B cell (primary cell): ENCODE data around the gene THSD7B. TPM values are rescaled to one million over a fixed set of nuclear protein-coding genes. Genes with fewer than 3 reads are reported as not detected.

ENCODE experiments used
- ATAC-seq: fragments of 200-7000 bp; cut with Tn5 transposase; one replicate; pipeline ENCODE4 v1.10.0; 2021; ENCODE audit warnings: low read depth, mild to moderate bottlenecking, moderate number of reproducible peaks, moderate library complexity
- CTCF ChIA-PET: fragments of 350-600 bp; sonication (Branson Sonifier 250); formaldehyde crosslinking; loops from one replicate; lab custom pipeline; 2021; ENCODE audit warnings: antibody characterized with exemption, inconsistent platforms; lab: Charles Lee
- POLR2A ChIA-PET: fragments of 350-600 bp; sonication (Branson Sonifier 250); formaldehyde crosslinking; loops from one replicate; lab custom pipeline; 2021; ENCODE audit warnings: antibody characterized with exemption; lab: Charles Lee
- DNase-seq: peaks from one replicate; pipeline ENCODE4 v3.0.0; 2013
- H2AFZ ChIP-seq: 2 replicates; pipeline ENCODE4 v1.6.1; 2012; ENCODE audit warnings: mild to moderate bottlenecking, low read depth, low read length; ENCODE audit not compliant: insufficient read depth, poor library complexity, severe bottlenecking
- H3K27ac ChIP-seq, 2 donors: 1 replicate in 1 of 2; 2 replicates in 1 of 2; pipeline ENCODE4 v1.5.1; 2012 to 2013; ENCODE audit warnings: low read length in 2 of 2, mild to moderate bottlenecking in 2 of 2, moderate library complexity in 1 of 2
- H3K27me3 ChIP-seq, 4 experiments: fragments of 200-600 bp in 1 of 4; sonication (generic) in 1 of 4; replicated peaks in 1 of 4; 1 replicate in 2 of 4; 2 replicates in 2 of 4; pipeline versions ENCODE4 v1.6.1 to v1.7.0; 2013 to 2016; ENCODE audit warnings: low read length in 3 of 4, mild to moderate bottlenecking in 2 of 4, mixed read lengths in 1 of 4, moderate library complexity in 1 of 4; ENCODE audit not compliant: insufficient read depth in 4 of 4, control insufficient read depth in 3 of 4; ENCODE audit errors: control extremely low read depth in 1 of 4
- H3K36me3 ChIP-seq, 2 experiments: replicated peaks in 1 of 2; 1 replicate in 1 of 2; 2 replicates in 1 of 2; pipeline versions ENCODE4 v1.6.1 to v1.7.1; 2013; ENCODE audit warnings: low read length in 1 of 2; ENCODE audit not compliant: insufficient read depth in 2 of 2, control insufficient read depth in 1 of 2; ENCODE audit errors: control extremely low read depth in 1 of 2, extremely low read depth in 1 of 2
- H3K4me1 ChIP-seq, 2 donors: fragments of 200-600 bp in 1 of 2; sonication (generic) in 1 of 2; 1 replicate in 1 of 2; 2 replicates in 1 of 2; pipeline versions ENCODE4 v1.5.1 to v1.6.1; 2013 to 2017; ENCODE audit warnings: low read length in 2 of 2; ENCODE audit not compliant: control insufficient read depth in 2 of 2, insufficient read depth in 2 of 2
- H3K4me2 ChIP-seq: replicated peaks from 2 replicates; pipeline ENCODE3; 2012; ENCODE audit warnings: mild to moderate bottlenecking, low read depth, low read length; ENCODE audit not compliant: poor library complexity, severe bottlenecking
- H3K4me3 ChIP-seq, 5 experiments: fragments of 200-600 bp in 1 of 5; sonication (generic) in 1 of 5; 1 replicate in 3 of 5; 2 replicates in 2 of 5; pipeline versions ENCODE4 v1.5.1 to v1.7.0; 2011 to 2016; ENCODE audit warnings: low read length in 4 of 5, mild to moderate bottlenecking in 4 of 5, low read depth in 2 of 5, control low read depth in 1 of 5, moderate library complexity in 1 of 5; ENCODE audit not compliant: insufficient read depth in 1 of 5; ENCODE audit errors: control extremely low read depth in 1 of 5, extremely low read depth in 1 of 5
- H3K79me2 ChIP-seq: fragments of 200-600 bp; sonication (generic); one replicate; pipeline ENCODE4 v1.6.0; 2016; ENCODE audit warnings: low read length; ENCODE audit not compliant: control insufficient read depth, insufficient read depth
- H3K9ac ChIP-seq: fragments of 200-600 bp; sonication (generic); 2 replicates; pipeline ENCODE4 v1.6.1; 2017; ENCODE audit warnings: mild to moderate bottlenecking, low read length, moderate library complexity
- H3K9me3 ChIP-seq, 3 donors: one replicate each; pipeline versions ENCODE4 v1.6.1 to v1.7.1; 2013; ENCODE audit warnings: low read length in 2 of 3; ENCODE audit not compliant: control insufficient read depth in 2 of 3, insufficient read depth in 1 of 3; ENCODE audit errors: control extremely low read depth in 1 of 3
- H4K20me1 ChIP-seq: 2 replicates; pipeline ENCODE4 v1.6.0; 2012; ENCODE audit warnings: mild to moderate bottlenecking, low read length; ENCODE audit not compliant: insufficient read depth, control insufficient read depth, poor library complexity, severe bottlenecking
- H3K27ac Mint-ChIP-seq: one replicate; pipeline ENCODE4 v1.8.0; 2021; ENCODE audit warnings: mixed read lengths
- H3K27me3 Mint-ChIP-seq: one replicate; pipeline ENCODE4 v1.8.0; 2021; ENCODE audit warnings: mixed read lengths
- H3K4me1 Mint-ChIP-seq: one replicate; pipeline ENCODE4 v1.8.0; 2021; ENCODE audit warnings: mixed read lengths
- H3K4me3 Mint-ChIP-seq: one replicate; pipeline ENCODE4 v1.8.0; 2021; ENCODE audit warnings: mixed read lengths
- H3K9me3 Mint-ChIP-seq: one replicate; pipeline ENCODE4 v1.8.0; 2022; ENCODE audit warnings: mixed read lengths; ENCODE audit not compliant: insufficient read depth
- CTCF ChIP-seq: fragments of 200-600 bp; IDR thresholded peaks from one replicate; pipeline ENCODE4 v1.8.0; 2022; ENCODE audit warnings: antibody characterized with exemption, mild to moderate bottlenecking
- EZH2 ChIP-seq: IDR thresholded peaks from 2 replicates; pipeline ENCODE4 v1.6.1; 2012; ENCODE audit warnings: borderline replicate concordance, low read depth, mild to moderate bottlenecking, moderate library complexity, low read length; ENCODE audit not compliant: insufficient read depth, poor library complexity, severe bottlenecking
- WGBS: methylation state at CpG from one replicate; pipeline ENCODE4 v1.1.5; 2013; ENCODE audit warnings: missing lambda C conversion rate; ENCODE audit not compliant: insufficient coverage; 5-methylcytosine and 5-hydroxymethylcytosine counted together
- intact Hi-C: fragments of 100-400 bp; cut with micrococcal nuclease; formaldehyde crosslinking; loops from one replicate; pipeline ENCODE4 v1.10.0; 2022
- polyA plus RNA-seq: library from polyadenylated mRNA; depleted of rRNA; stranded (reverse); fragments of >200 nt; gene quantifications from 2 replicates; pipeline ENCODE4 v1.2.3, GENCODE V29; 2012
- total RNA-seq, 2 donors: library from RNA; stranded (reverse); fragments of 120-200 nt in 1 of 2; gene quantifications; 1 replicate in 1 of 2; 2 replicates in 1 of 2; pipeline versions ENCODE4 v1.2.3 to v1.2.4, GENCODE V29; 2013 to 2022

The THSD7B gene
- total and polyA plus RNA-seq, 2 donors (not counting 1 experiment from before 2014, with no cell fraction given): 0.76 TPM; not detected in 1

- no peaks in the 10 kb centered on the region for H3K4me1 Mint-ChIP-seq
- CTCF ChIA-PET: no interaction called here
Measured at GRCh38 chr2:137444970-137445369, 679.6 kb downstream of the THSD7B start.

GRCh38 chr2:137449454-137449853 is 684.1 kb downstream of the THSD7B start:
- Mint-ChIP-seq H3K4me3 (no peak overlapping the region), H3K4me1 (no peaks in the 10 kb centered on the region), H3K27me3 (no peaks in the 10 kb centered on the region), H3K9me3 (peaks cover 2% of the 10 kb centered on the region), H3K27ac (no peak overlapping the region)
- H2AFZ ChIP-seq: no peak overlapping the region
- H3K27me3 ChIP-seq: no peaks in the 10 kb centered on the region
- peaks cover 0 to 2% (median 0%) of the 10 kb centered on the region in 3 donors for H3K9me3 ChIP-seq
- no peaks in the 10 kb centered on the region for H3K79me2 ChIP-seq
- DNase-seq (no peak), ATAC-seq (no peak)
- no peak overlapping the region for H3K27ac ChIP-seq
- H3K9ac ChIP-seq: no peak overlapping the region
- no peak overlapping the region for H3K4me2 ChIP-seq
- no peak for TF ChIP-seq EZH2
- TF ChIP-seq CTCF: no peak
- no peak overlapping the region for H3K4me3 ChIP-seq
- no peaks in the 10 kb centered on the region for H3K36me3 ChIP-seq
- POLR2A ChIA-PET: no interaction called here
- intact Hi-C loops: no loop called here
- CTCF ChIA-PET: no interaction called here
- H4K20me1 ChIP-seq: no peaks in the 10 kb centered on the region
- H3K4me1 ChIP-seq: no peaks in the 10 kb centered on the region

More at GRCh38 chr2:137444970-137445369, 679.6 kb downstream of the THSD7B start:
- ATAC-seq (no peak), DNase-seq (no peak)
- no peaks in the 10 kb centered on the region for H3K4me1 ChIP-seq
- H4K20me1 ChIP-seq: no peaks in the 10 kb centered on the region
- no peaks in the 10 kb centered on the region for H3K36me3 ChIP-seq
- no peak overlapping the region for H3K9ac ChIP-seq
- H3K27ac ChIP-seq: no peak overlapping the region
- H3K79me2 ChIP-seq: no peaks in the 10 kb centered on the region
- peaks cover 0 to 2% (median 0%) of the 10 kb centered on the region in 3 donors for H3K9me3 ChIP-seq
- H3K4me3 ChIP-seq: no peak overlapping the region
- WGBS: no CpG with 5 or more reads among the region's 1 CpG
- H3K4me2 ChIP-seq: no peak overlapping the region
- TF ChIP-seq CTCF: no peak
- TF ChIP-seq EZH2: no peak
- no peaks in the 10 kb centered on the region for H3K9me3 Mint-ChIP-seq
- intact Hi-C loops: no loop called here
- no peak overlapping the region for H3K4me3 Mint-ChIP-seq
- H3K27ac Mint-ChIP-seq: no peak overlapping the region
- no peaks in the 10 kb centered on the region for H3K27me3 Mint-ChIP-seq
- POLR2A ChIA-PET: no interaction called here
- no peaks in the 10 kb centered on the region for H3K27me3 ChIP-seq
- H2AFZ ChIP-seq: no peak overlapping the region
